Inferior parietal cortex (tissue), 1 donor: ENCODE data around the gene VPS37C.
"Not testable (repeated sequence)": the region's sequence is repeated elsewhere in the genome, so short reads cannot be mapped to it uniquely, and the experiment has no call there.

Experiments used
- DNase-seq: peaks from one replicate; pipeline ENCODE4 v3.0.0-alpha.2; 2016; ENCODE audit errors: extremely low spot score

The VPS37C gene

DNA sequence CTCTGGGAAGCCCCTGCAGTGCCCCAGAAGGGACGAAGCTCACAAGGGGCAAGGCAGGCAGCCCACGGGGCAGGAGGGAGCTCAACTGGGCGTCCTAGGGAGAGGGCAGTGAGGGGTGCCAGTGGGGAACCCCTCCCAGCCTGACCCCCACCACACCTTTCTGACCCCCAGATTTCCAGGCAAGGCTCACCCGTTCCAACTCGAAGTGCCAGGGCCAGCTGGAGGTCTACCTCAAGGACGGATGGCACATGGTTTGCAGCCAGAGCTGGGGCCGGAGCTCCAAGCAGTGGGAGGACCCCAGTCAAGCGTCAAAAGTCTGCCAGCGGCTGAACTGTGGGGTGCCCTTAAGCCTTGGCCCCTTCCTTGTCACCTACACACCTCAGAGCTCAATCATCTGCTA is 43.2 kb downstream of the VPS37C start:
- no peak for DNase-seq

DNA sequence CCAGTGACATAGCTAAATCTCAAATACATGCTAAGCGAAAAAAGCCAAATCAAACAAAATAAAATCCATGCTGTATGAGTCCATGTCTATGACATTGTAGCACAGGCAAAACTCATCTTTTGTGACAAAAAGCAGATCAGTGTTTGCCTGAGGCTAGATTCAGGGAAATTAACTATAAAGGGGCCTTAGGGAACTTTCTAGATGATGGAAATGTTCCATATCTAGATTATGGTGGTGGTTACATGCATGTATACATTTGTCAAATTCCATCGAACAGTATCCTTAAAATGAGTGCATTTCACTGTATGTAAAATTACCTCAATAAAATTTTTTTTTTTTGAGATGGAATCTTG is 44.1 kb downstream of the VPS37C start:
- DNase-seq: no peak

DNA sequence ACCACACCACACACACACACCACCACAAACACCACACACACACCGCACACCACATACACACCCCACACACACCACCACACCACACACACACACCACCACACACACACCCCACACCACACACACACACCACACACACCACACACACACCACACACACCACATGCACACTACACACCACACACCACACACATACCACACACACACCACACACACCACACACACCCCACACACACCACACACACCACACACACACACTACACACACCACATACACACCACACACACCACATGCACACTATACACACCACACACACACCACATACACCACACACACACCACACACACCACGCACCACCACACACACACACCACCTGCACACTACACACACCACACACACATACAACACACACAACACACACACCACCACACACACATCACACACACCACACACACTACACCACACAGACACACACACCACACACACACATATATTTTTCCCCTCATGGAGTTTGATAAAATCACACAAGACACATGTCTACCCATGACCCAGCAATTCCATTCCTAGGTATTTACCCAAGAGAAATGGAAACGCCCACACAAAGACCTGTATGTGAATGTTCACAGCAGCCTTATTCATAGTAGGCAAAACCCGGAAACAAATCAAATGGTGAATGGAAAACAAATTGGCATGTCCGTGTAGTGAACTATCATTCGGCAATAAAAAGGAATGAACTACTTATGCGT is 44.6 kb downstream of the VPS37C start:
- no peak for DNase-seq

DNA sequence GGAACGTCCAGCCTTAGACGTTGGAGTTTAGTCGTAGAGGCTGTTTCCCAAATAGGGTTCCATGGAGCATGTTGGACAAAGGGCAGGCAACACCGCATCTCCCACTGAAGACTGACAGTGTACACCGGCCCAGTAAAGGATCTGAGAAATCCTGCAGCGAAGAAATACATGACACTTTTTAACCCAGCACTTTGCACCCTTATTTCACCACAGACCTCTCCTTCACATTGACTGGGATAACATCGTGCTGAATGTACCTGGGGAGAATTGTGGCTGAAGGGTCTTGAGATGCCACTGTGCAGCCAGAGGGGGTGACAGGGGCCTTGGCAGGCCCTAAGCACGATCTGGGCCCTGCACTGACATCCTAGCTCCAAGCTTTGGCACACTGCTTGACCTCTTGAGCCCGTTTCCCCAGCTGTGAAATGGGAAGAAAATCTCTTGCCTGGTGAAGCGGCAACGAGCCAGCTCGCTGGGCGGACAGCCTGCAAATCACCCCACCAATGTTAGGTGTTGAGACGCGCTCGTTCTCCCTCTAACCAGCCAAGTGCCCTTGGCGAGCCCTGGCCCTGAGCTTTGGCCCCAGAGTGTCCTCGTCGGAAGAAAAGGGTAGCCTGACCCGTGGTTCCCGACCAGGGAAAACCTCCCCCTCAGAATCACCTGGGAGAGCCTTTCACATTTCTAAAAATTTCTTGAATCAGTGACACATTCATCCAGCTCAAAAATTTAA is 45.6 kb downstream of the VPS37C start:
- no peak for DNase-seq

DNA sequence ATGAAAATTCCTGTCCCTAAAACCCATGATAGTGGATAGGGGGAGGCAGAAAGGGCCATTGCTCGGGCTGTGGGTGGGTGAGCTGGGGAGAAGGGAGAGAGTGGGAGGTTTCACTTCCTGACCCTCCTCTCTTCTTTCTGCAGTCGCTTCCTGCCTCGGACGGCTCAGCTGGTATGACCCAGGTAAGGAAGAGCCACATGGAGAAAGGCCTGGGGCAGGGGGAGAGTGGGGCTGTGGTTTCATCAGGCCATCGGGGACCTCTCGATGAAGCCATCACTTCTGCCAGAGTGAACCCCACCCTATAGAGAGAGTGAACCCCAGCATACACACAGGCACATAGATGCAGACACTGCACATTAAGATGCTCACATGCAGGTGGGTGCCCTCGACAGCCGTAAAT is 46.3 kb downstream of the VPS37C start:
- no peak for DNase-seq

DNA sequence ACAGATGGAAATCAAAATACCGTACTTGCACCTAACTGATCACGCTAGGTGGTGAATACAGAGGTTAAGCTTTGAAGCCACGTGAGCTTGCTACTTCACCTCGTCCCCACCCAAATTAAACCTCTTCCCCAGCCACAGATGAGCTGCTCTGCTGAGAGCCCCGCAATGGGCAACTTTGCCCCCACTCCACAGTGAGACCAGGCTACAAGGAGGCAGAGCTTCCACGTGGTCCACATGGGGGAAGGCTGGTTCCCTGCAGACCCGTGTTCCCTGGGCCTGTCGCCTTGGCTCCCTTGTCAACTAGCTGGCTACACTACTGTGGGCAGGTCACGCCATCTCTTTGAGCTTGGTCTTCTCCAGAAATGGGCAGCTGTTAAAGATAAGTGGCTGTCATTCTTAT is 48.0 kb downstream of the VPS37C start:
- DNase-seq: no peak

DNA sequence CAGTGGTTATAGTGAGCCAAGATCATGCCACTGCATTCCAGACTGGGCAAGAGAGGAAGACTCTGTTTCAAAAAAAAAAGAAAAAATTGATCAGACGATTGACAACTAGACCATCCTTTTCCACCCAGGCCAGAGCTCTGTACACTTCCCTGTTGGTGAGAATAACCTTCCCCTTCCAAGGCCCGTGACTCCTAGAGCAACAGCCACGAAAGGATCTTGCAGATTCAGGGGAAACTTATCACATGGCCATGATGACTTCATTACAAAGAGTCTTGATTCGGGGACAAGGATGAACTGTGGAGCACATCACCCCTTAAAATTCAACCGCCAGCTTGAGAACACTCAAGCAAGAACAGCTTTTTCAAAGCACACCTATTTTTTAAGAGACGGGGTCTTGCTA is 48.7 kb downstream of the VPS37C start:
- DNase-seq: no peak

DNA sequence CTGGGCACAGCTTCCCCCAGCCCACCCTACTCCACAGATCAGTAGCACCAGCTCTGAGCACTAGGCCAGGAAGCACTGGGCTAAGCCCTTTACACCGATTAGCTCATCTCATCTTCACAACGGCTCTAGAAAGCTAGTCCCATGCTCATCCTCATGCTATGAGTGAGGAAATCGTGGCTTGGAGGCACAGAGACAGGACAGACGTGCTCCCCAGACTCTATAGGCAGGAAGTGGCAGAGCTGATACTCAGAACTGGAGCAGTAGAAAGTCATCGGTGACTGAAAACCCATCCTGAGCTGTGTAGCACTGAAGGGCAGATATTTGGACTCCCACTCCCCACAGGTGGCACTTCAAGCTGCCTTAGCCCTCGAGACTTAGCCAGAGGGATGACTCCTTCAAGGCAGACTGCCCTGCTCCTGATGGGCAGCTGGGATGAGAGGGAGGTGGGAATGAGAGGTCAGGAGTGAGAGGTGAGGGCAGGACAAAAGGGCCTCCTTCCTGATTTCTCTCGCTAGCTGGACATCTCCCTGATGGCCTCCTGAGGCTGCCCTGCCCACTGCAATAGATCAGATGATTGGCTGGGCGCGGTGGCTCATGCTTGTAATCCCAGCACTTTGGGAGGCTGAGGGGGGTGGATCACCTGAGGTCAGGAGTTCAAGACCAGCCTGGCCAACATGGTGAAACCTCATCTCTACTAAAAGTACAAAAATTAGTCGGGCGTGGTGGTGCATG is 49.3 kb downstream of the VPS37C start:
- no peak for DNase-seq

DNA sequence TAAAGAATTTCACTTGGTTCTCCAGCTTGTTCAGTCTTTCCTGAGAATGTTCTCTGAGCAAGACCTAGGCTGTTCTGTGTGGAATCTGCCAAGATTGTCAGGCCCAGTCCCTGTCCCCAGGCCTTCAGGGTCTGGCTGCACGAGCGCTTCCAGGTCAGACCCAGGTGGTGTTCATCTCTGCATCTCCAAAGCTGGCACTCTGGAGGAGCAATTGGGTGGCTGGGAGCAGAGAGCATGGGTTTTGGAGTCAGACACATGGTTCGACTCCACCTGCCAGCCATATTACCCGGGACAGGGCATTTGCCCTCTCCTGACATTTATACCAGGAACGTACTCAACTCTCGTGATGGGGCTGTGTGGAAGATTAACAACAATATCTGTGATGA is 50.2 kb downstream of the VPS37C start:
- no peak for DNase-seq

DNA sequence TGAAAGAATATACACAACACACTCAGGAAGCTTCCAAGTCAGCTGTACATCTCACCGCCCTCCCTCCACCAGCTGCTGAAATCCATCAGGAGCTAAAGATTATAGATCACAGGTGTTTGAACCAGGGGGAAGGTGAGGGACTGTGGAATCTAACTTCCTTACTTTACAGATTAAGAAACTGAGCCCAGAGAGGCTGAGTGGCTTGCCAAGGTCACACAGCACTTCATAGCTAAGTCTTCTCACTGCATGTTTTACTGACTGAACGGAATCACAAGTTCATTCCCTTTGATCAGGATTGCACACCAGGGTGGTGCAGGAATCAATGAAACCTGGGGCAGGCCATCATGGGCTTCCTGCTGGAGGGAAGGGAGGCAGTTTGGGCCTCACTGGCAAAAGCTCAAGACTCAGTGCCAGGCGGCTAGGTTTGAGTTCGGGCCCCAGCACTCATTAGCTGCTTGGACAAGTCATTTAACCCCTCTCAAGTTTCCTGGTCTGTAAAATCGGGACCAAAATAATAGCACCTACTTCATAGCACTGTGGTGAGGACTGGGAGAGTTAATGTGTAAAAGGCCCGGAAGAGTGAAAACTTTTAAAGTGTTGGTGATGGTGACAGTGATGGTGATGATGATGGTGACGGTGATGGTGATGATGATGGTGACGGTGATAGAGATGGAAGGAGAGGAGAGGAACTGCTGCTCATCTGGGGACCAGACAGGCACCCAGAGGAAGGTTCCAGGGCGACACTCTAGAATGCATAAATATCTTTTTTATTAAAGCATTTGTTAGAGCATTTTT is 50.8 kb downstream of the VPS37C start:
- DNase-seq: no peak

DNA sequence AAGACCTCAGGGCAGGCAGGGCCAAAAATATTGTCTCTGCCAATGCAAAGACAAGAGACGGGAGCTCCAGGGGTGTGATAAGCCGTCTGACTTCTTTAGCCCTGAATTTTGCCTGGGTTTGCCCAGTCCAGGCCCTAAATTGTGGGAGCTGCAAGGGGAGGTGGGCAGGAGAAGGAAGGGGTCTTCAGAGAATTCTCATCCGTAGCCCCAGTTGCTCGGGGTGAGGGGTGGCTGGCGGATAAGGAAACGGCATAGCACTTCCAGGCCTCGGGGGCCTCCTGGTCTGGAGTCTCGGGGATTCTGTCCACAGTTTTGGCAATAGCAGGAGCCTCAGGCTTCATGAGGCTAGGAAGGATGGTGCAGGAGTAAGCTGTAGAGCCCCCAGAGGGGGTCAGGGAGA is 51.6 kb downstream of the VPS37C start:
- DNase-seq: no peak

DNA sequence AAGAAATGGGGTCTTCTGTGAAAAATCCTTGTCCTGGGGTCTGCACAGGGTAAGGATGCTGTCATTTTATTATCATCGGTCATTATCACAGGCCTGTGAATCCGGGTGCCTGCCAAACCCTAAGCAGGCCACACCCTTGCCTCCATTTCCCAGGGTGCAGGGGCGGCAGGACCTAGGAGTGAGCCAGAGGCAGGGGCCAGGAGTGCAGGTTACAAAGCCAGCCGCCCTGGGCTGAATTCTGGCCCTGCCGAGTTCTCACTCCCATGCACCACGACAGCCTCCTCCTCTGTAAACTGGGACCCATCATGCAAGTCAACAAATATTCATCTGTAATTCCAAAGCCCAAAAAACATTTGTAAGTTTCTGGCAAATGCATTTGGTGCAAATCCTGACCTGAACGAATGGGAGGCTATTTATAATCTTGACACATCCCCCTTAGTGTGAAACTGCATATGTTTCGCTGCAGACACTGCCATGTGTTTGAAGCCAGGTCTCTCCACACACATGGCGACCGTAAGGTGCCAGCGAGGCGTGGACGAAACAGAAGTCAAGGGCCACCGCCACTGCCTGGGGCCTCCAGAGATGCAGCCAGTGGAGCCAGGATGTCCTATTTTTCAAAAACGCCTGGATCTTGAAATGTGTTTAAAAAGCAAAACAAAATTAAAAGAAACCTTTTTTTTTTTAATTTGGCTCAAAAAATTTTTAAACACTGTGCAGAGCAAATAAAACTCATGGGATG is 52.2 kb downstream of the VPS37C start:
- no peak for DNase-seq

DNA sequence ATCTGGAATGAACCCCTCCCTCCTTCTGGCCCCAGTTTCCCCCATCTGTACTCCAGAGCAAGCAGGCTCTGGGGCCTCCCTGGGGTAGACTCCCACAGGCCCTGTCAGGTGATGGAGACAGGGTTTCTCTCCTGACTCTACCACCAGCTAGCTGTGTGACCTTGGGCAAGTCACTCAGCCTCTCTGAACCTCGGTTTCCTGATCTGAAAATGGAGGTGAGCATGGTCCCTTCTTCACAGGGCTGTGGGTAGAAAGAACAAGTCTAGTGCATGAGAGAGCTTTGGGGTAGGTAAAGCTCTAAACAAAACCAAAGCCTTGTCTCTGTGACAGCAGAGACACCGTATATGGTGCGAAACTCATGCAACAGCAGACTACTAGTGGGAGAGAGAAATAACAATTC is 53.3 kb downstream of the VPS37C start:
- DNase-seq: no peak

DNA sequence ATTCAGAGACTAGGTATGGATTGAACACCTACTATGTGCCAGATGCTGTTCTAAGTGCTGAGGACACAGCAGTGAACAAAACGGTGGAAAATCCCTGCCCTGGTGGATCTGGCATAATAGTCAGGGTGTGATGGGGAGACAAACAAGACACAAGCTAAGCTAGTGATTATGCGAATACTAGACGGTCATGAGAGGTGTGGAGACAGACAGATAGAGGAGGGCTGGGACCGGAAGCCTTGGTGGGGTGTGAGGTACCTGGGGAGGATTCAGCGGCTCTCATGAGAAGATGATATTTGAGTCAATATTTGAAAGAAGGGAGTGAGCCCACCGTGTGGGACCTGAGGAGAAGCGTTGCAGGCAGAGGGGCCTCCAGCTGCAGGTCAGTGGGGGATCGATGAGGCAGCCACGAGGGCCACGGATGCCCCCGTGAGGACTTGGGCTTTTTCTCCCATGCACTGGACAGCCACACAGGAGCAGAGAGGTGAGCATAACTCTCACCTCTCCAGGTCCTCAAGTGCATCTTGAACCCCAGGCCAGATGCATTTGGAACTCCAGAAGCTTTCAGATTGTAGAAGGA is 54.2 kb downstream of the VPS37C start:
- DNase-seq: no peak

DNA sequence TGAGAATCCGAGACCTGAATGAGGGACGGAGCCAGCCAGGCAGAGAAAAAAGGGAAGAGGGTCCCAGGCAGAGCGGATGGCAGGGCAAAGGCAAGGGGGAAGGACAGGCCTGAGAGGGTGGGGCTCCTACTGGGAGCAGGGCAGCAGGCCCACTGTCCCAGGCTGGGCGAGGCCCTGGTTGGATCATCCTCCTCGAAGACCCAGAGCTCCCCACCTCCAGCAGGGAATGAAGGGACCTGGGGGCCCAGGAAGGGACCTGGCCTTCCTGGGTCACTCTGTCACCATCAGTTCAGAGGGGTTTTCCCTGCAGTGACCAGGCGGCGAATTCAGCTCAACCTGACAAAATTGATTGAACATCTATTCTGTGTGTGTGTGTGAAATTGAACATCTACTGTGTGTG is 54.9 kb downstream of the VPS37C start:
- DNase-seq: no peak

DNA sequence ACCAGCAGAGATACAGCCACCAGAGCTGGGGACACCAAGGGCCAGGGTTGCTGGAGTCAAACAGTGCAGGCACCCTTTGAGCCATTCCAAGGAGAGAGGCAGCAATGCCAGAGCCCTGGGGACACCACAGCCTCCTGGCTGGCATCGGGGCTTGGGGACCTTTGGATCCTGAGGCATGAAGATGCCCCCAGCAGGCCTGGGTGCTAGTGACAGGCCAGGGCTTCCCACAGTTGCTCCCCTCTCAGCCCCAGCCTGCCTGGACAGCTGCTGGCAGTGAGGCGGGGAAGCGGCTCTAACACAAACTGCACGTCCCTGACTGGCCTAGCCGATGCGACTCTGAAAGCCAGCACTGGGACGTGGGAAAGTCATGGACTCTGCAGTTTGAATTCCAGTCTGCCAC is 56.3 kb downstream of the VPS37C start:
- DNase-seq: no peak

DNA sequence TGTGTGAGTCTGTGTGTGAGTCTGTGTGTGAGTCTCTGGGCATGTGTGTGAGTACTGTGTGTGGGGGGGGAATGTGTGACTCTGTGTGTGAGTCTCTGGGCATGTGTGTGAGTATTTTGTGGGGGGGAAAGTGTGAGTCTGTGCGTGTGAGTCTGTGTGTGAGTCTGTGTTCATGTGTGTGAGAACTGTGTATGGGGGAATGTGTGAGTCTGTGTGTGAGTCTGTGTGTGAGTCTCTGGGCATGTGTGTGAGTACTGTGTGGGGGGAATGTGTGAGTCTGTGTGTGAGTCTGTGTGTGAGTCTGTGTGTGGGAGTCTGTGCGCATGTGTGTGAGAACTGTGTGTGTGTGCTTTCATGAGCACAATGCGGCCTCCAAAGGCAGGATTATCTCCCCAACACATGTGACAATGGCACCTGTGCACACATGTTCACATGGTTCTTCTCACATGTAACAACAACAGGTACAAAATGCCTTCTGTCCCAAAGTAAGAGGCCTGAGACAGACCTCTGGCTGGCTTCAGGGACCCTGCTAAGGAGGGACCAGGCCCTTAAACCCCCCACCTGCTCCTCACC is 57.3 kb downstream of the VPS37C start:
- no peak for DNase-seq

DNA sequence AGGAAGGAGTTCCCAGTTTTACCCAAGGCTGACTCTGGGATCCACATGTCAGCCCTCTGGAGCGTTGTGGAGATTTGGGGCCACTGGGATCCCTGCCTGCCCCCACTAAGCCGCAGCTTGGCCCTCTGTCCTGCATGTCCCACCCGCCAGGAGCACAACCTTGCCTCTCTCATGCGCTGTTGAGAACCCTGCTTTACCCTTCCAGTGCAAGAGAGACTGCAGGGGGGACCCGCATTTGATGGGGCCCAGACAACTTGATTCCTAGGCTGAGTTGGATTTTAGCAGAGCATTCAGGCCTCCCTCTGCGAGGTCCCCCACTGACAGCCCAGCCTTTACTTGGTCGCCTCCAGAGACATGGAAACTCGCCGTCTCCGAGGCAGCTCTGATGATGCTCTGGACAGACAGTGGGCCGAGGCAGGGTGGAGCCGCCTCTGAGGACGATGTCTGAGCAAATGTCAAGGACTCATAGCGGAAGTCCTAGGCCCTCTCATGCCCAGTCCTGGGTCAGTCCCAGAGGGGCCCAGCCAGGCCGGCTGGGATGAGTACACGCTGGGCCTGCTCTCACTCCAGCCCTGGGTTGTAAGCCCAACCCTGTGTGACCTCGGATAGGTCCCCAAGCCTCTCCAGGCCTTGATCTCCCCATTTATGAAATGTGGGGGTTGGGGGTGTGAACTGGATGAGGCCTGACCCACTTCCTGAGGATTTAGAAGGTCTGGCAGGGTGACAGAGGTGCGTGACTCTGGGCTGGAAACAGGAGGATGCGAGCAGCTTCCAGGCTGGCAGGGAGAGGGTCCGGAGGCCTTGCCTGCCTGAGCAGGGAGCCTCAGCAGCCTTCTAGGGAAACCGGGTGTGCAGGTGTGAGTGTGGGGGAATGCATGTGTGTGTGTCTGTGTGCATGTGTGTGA is 58.3 kb downstream of the VPS37C start:
- no peak for DNase-seq

DNA sequence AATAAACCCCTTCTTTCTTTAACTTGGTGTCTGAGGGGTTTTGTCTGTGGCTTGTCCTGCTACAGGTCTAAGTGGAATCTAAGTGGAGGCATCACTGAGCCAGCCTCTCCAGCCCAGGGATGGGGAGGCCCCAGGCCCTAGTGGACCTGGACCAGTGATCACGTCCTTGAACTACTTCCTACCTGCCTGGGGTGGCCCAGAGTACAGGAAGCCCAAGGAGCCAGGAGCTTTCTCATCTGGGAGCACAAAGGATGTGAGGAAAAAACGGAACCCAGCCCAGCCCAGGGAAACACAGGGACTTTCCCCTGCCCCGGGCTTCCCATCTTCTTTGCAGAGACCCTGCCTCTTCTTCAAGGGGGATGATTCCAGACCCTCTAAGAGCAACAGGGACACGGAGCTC is 62.4 kb downstream of the VPS37C start:
- DNase-seq: no peak

DNA sequence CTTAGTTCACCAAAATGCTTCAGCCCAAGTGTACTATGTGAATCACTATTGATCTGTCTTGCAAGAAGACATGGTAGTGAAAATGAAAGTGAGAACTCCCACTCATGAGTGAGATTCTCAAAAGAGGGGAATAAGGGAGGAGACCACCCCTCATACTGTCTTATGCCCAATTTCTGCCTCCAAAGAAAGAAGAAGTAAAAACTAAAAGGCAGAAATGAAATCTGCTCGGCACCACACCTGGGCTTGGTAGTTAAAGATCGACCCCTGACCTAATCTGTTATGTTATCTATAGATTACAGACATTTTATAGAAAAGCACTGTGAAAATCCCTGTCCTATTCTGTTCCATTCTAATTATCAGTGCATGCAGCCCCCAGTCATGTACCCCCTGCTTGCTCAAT is 63.0 kb downstream of the VPS37C start:
- DNase-seq: not testable (repeated sequence)
